K562 (cell line): ENCODE results near the gene RRAGD. TPM values are rescaled to one million over a fixed set of nuclear protein-coding genes. Genes with fewer than 3 reads are reported as not detected.

ENCODE experiments used
- BMI1 ChIP-seq: fragments of 150-350 bp; IDR thresholded peaks from 2 replicates; pipeline ENCODE4 v1.6.1; 2014; ENCODE audit warnings: low read length
- CBX5 ChIP-seq: IDR thresholded peaks from 2 replicates; pipeline ENCODE4 v1.6.1; 2014; ENCODE audit warnings: low read depth, borderline replicate concordance
- CHD1 ChIP-seq: fragments of 200-600 bp; sonication (generic); IDR thresholded peaks from one replicate; pipeline ENCODE4 v1.6.1; 2012; ENCODE audit warnings: mild to moderate bottlenecking, moderate library complexity, low read length, inconsistent platforms
- CSDE1 ChIP-seq, 2 experiments: fragments of 450-650 bp; IDR thresholded peaks; 2 replicates each; pipeline ENCODE4 v1.6.1; 2016; ENCODE audit warnings: mild to moderate bottlenecking in 1 of 2
- ETV5 ChIP-seq: sonication (generic); formaldehyde crosslinking; IDR thresholded peaks from 2 replicates; pipeline ENCODE4 v1.4.0; 2020; ENCODE audit warnings: low read depth, mild to moderate bottlenecking, missing genetic modification reagents
- FOSL1 ChIP-seq: fragments of 200-800 bp; sonication (Bioruptor generic); conservative IDR thresholded peaks from 2 replicates; pipeline ENCODE4 v1.6.1; 2016; ENCODE audit warnings: missing genetic modification characterization, missing compliant biosample characterization
- FOXM1 ChIP-seq, 2 experiments: fragments of 450-650 bp in 1 of 2; sonication (generic) in 1 of 2; formaldehyde crosslinking in 1 of 2; IDR thresholded peaks; 2 replicates each; pipeline versions ENCODE4 v1.6.1 to v1.9.0; 2017 to 2022; ENCODE audit warnings: low read depth in 2 of 2, mild to moderate bottlenecking in 2 of 2, missing genetic modification reagents in 1 of 2, moderate library complexity in 1 of 2
- HMGXB4 ChIP-seq: sonication (generic); formaldehyde crosslinking; IDR thresholded peaks from 2 replicates; pipeline ENCODE4 v1.8.1; 2023; ENCODE audit warnings: mild to moderate bottlenecking, missing genetic modification reagents
- KDM5B ChIP-seq: fragments of 200-600 bp; sonication (generic); IDR thresholded peaks from 2 replicates; pipeline ENCODE4 v1.6.1; 2012; ENCODE audit warnings: low read depth, mild to moderate bottlenecking, moderate library complexity, low read length, control low read depth, inconsistent platforms; ENCODE audit not compliant: insufficient replicate concordance
- KLF16 ChIP-seq: IDR thresholded peaks from 2 replicates; pipeline ENCODE4 v1.6.1; 2016; ENCODE audit warnings: antibody characterized with exemption
- MLX ChIP-seq, 2 experiments: fragments of 450-650 bp in 1 of 2; sonication (generic) in 1 of 2; formaldehyde crosslinking; conservative IDR thresholded peaks; 2 replicates each; pipeline versions ENCODE4 v1.4.0 to v1.8.1; 2020 to 2022; ENCODE audit warnings: mild to moderate bottlenecking in 1 of 2, missing genetic modification reagents in 1 of 2
- NFIX ChIP-seq: fragments of 250-450 bp; sonication (Bioruptor Pico); IDR thresholded peaks from 2 replicates; pipeline ENCODE4 v1.4.0; 2020; ENCODE audit warnings: low read depth, mild to moderate bottlenecking, moderate library complexity
- NRF1 ChIP-seq, 2 experiments: fragments of 450-650 bp; IDR thresholded peaks in 1 of 2; conservative IDR thresholded peaks in 1 of 2; 2 replicates each; pipeline ENCODE4 v1.6.1; 2014; ENCODE audit warnings: mild to moderate bottlenecking in 2 of 2
- PHF20 ChIP-seq: fragments of 450-650 bp; IDR thresholded peaks from 2 replicates; pipeline ENCODE4 v1.6.1; 2018; ENCODE audit not compliant: partially characterized antibody
- SUPT5H ChIP-seq: fragments of 450-650 bp; IDR thresholded peaks from 2 replicates; pipeline ENCODE4 v1.6.1; 2016
- TBP ChIP-seq: optimal IDR thresholded peaks from 2 replicates; pipeline ENCODE3; 2011; ENCODE audit warnings: low read depth, low read length, improper control_type of control experiment
- ZNF561 ChIP-seq: fragments of 450-650 bp; formaldehyde crosslinking; conservative IDR thresholded peaks from 2 replicates; pipeline ENCODE4 v1.4.0; 2020; ENCODE audit warnings: mild to moderate bottlenecking, moderate library complexity
- ZNF740 ChIP-seq, 3 experiments: fragments of 200-800 bp in 1 of 3; sonication (Bioruptor generic) in 1 of 3; sonication (generic) in 1 of 3; formaldehyde crosslinking in 1 of 3; IDR thresholded peaks; 2 replicates each; pipeline versions ENCODE4 v1.6.1 to v1.8.0; 2016 to 2022; ENCODE audit warnings: mild to moderate bottlenecking in 2 of 3, missing compliant biosample characterization in 2 of 3, missing genetic modification characterization in 2 of 3, missing genetic modification reagents in 1 of 3
- ZNF764 ChIP-seq: fragments of 250-450 bp; sonication (Bioruptor Pico); IDR thresholded peaks from 2 replicates; pipeline ENCODE4 v1.4.0; 2020; ENCODE audit warnings: low read depth, mild to moderate bottlenecking, moderate library complexity
- polyA plus RNA-seq, 8 experiments: library from polyadenylated mRNA; depleted of rRNA in 4 of 8; stranded (reverse) in 5 of 8; unstranded in 3 of 8; fragments of >200 nt; fragmentation: Nextera tagmentation in 2 of 8; fragmentation: Illumina TruSeq in 1 of 8; extraction: Ambion mirVana in 2 of 8; extraction: Trizol in 1 of 8; gene quantifications; 2 replicates each; pipeline versions ENCODE4 v1.2.1 to v1.2.3, GENCODE V29; 2011 to 2014; ENCODE audit warnings: inconsistent platforms in 1 of 8, missing spikeins in 1 of 8
- total RNA-seq, 7 experiments: library from RNA; depleted of rRNA in 6 of 7; stranded (reverse); fragments of >200 nt in 6 of 7; fragmentation: Illumina TruSeq in 2 of 7; extraction: Trizol in 2 of 7; gene quantifications; 2 replicates each; pipeline versions ENCODE4 v1.2.1 to v1.2.3, GENCODE V29; 2011 to 2021; ENCODE audit warnings: low replicate concordance in 1 of 7
- TF ChIP-seq, protein P1 (sequence below), 2 experiments: IDR thresholded peaks; 2 replicates each; pipeline ENCODE4 v1.6.1; 2011; ENCODE audit warnings: borderline replicate concordance in 1 of 2, control low read depth in 1 of 2, low read depth in 1 of 2, low read length in 1 of 2, mild to moderate bottlenecking in 1 of 2, mixed read lengths in 1 of 2, moderate library complexity in 1 of 2; ENCODE audit not compliant: insufficient read depth in 1 of 2, insufficient read length in 1 of 2, poor library complexity in 1 of 2, severe bottlenecking in 1 of 2; ENCODE audit errors: extremely low read depth in 1 of 2
- TF ChIP-seq, protein P2 (sequence below): sonication (generic); formaldehyde crosslinking; IDR thresholded peaks from 2 replicates; pipeline ENCODE4 v1.8.0; 2022; ENCODE audit warnings: mild to moderate bottlenecking, missing genetic modification reagents

The RRAGD gene
- total and polyA plus RNA-seq, 9 of the 15 experiments (the other 6 are each of a cell fraction or from before 2014, with no cell fraction given): 0.03 to 0.07 (median 0.04) TPM; not detected in 6

DNA sequence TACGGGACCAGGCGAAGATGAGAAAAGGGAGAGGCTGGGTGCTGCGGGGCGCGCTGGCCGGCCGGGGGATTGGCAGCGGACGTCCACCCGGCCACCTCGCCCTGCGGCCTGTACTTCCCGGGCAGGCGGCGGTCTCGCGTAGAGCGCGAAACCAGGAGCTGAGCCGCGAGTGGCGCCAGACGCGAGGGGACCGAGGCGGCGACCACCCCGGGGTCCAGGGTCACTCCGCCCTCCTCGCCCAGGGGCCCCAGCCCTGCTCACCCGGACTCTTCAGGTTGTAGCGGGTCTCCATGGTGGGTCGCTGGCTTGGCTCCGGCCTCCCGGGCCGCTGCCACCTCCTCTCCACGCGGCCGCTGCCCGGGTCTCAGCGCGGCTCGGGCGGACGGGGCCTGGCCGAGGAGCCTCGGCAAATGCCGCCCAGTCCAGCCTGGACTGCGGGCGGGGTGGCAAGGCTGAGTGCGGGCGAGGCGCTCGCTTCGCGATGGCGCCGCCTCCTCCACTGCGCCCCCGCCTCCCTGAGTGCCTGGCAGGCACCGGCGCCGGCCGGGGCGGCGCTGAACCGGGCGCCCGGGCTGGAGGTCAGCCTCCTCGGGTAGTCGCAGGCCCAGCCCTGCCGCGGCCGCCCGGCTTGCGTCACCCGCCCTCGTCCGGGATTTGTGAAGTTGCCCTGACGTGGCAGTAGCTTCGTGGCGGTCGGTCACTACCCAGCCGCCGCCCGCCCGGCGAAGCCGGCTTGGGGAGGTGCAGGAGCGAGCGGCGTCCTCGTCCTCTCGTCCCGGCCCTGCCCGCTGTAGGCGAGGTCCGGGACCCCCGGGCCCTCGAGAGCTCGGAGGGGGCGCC is 59.6 kb downstream of the RRAGD start, which contains the start of gene UBE2J1 (continued):
- TF ChIP-seq, protein P1, sequence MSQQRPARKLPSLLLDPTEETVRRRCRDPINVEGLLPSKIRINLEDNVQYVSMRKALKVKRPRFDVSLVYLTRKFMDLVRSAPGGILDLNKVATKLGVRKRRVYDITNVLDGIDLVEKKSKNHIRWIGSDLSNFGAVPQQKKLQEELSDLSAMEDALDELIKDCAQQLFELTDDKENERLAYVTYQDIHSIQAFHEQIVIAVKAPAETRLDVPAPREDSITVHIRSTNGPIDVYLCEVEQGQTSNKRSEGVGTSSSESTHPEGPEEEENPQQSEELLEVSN (IDR thresholded peaks at IDR 0.05; ENCODE audit: borderline replicate concordance in 1 of 2, extremely low read depth in 1 of 2, insufficient read depth in 1 of 2, insufficient read length in 1 of 2, low read depth in 1 of 2, low read length in 1 of 2, poor library complexity in 1 of 2, severe bottlenecking in 1 of 2): peak; percentile 53 to 81
- TF ChIP-seq NFIX (CRISPR knock-in tag) (no peak), SUPT5H (peak; percentile 66), MLX (CRISPR knock-in tag; conservative IDR thresholded peaks at IDR 0.05) (peak in 1 of 2 experiments; percentile 53; a peak in 1 of 4 replicates), CSDE1 (IDR thresholded peaks at IDR 0.05) (peak in 1 of 2 experiments; percentile 64; a peak in 1 of 4 replicates), CHD1 (peak; percentile 96), NRF1 (conservative IDR thresholded peaks at IDR 0.05 in 1 of 2, IDR thresholded peaks at IDR 0.05 in 1 of 2) (peak; percentile 73 to 75; a peak in 2 of 4 replicates), ZNF561 (CRISPR knock-in tag) (no peak), FOSL1 (tag) (peak; percentile 21; the same call in 1 of the 2 replicates), HMGXB4 (peak; percentile 93), BMI1 (no peak), ZNF740 (CRISPR knock-in tag; IDR thresholded peaks at IDR 0.05) (0 out of 2 replicates have a peak, but pooled peaks have one; percentile 32), ZNF740 (tag; IDR thresholded peaks at IDR 0.05) (no peak), KDM5B (peak; percentile 92), PHF20 (peak; percentile 65), ETV5 (CRISPR knock-in tag) (peak; percentile 72; the same call in 1 of the 2 replicates), CBX5 (no peak), KLF16 (no peak), FOXM1 (IDR thresholded peaks at IDR 0.05; ENCODE audit: low read depth) (no peak), FOXM1 (CRISPR knock-in tag; IDR thresholded peaks at IDR 0.05; ENCODE audit: low read depth) (peak; percentile 48; the same call in 1 of the 2 replicates), TBP (peak; percentile 64), ZNF764 (CRISPR knock-in tag) (no peak)
- TF ChIP-seq, protein P2, sequence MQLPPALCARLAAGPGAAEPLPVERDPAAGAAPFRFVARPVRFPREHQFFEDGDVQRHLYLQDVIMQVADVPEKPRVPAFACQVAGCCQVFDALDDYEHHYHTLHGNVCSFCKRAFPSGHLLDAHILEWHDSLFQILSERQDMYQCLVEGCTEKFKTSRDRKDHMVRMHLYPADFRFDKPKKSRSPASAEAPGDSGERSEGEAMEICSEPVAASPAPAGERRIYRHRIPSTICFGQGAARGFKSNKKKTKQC (CRISPR knock-in tag): peak; percentile 81; the same call in 1 of the 2 replicates
